Measurements from ENCODE around the gene CNTNAP4. TPM values are rescaled to one million over a fixed set of nuclear protein-coding genes. Genes with fewer than 3 reads are reported as not detected.

The CNTNAP4 gene
- total RNA-seq, 2 donors from 2014 or later = not detected

DNA sequence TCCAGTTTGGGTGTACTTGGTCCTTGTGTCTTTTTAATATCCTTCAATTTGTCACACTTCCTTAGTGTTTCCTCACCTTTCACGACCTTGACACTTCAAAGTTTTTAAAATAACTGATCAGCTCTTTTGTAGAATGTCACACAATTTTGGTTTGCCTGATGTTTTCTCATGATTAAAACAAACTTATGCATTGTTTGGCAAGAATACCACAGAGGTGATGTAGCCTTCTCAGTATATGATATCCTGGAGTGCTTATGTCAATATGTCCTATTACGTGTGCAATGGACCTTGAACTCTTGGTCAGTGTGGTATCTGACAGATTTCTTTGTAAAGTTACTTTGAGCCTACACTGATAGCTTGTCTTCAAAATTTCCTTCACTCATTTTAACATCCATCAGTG lies 297.4 kb downstream of the CNTNAP4 start:
- Histone ChIP-seq H3K27me3 (no peaks in the 10 kb centered on the region), H3K36me3 (no peaks in the 10 kb centered on the region)
- TF ChIP-seq, protein P1, sequence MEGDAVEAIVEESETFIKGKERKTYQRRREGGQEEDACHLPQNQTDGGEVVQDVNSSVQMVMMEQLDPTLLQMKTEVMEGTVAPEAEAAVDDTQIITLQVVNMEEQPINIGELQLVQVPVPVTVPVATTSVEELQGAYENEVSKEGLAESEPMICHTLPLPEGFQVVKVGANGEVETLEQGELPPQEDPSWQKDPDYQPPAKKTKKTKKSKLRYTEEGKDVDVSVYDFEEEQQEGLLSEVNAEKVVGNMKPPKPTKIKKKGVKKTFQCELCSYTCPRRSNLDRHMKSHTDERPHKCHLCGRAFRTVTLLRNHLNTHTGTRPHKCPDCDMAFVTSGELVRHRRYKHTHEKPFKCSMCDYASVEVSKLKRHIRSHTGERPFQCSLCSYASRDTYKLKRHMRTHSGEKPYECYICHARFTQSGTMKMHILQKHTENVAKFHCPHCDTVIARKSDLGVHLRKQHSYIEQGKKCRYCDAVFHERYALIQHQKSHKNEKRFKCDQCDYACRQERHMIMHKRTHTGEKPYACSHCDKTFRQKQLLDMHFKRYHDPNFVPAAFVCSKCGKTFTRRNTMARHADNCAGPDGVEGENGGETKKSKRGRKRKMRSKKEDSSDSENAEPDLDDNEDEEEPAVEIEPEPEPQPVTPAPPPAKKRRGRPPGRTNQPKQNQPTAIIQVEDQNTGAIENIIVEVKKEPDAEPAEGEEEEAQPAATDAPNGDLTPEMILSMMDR (IDR thresholded peaks at IDR 0.05) = no peak

DNA sequence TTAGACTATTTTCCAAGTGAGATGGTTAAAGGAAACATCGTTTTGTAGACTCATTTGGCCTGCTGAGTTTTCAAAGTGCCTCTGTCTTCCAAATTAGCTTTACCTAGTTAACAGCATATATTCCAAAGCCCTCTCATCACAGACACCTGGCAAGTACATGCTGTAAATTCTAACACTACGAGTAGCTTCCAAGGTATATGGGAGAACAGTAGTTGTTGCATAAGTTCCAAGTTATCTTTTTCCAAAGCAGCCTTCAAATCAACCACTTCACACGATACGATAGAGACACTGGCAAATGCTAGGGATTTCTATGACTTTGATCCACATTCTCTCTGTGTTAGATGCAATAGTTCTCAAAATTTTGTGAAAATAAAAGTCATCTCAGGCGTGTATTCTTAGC lies 299.3 kb downstream of the CNTNAP4 start:
- H3K27me3 ChIP-seq = no peaks in the 10 kb centered on the region
- no peaks in the 10 kb centered on the region for H3K4me1 ChIP-seq
- H3K9me3 ChIP-seq = no peaks in the 10 kb centered on the region
- H3K4me3 ChIP-seq = no peak overlapping the region
- TF ChIP-seq, protein P1 (IDR thresholded peaks at IDR 0.05) = no peak
- H3K36me3 ChIP-seq = no peaks in the 10 kb centered on the region
- H3K27ac ChIP-seq = no peak overlapping the region
- DNase-seq (ENCODE audit: low spot score) = no peak

More for the DNA sequence above, 297.4 kb downstream of the CNTNAP4 start:
- H3K4me3 ChIP-seq = no peak overlapping the region
- no peak for DNase-seq (ENCODE audit: low spot score)
- no peaks in the 10 kb centered on the region for H3K4me1 ChIP-seq
- no peak overlapping the region for H3K27ac ChIP-seq
- no peaks in the 10 kb centered on the region for H3K9me3 ChIP-seq

DNA sequence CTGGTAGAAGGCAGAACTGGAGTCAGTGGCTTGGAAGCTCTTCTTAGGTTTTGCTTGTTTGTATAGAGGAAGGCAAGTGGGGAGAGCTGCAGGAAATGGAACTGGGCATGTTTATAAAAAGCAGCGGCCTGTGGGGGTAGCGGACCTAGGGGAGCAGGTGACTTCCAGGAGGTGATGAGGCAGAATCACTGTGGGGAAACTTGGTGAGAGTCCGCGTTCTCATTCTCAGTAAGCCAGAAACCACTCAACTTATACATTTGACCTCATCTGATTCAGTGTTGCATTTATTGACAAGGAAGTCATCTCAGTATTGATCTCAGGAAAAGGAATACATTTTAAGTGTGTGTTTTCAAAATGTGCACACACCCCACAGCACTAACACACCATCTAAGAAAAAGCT lies 299.8 kb downstream of the CNTNAP4 start:
- Histone ChIP-seq H3K36me3 (no peaks in the 10 kb centered on the region), H3K4me1 (no peaks in the 10 kb centered on the region), H3K27ac (no peak overlapping the region), H3K9me3 (no peaks in the 10 kb centered on the region), H3K4me3 (no peak overlapping the region), H3K27me3 (no peaks in the 10 kb centered on the region)
- TF ChIP-seq, protein P1 (IDR thresholded peaks at IDR 0.05) = no peak
- DNase-seq (ENCODE audit: low spot score) = no peak

- Histone ChIP-seq H3K9me3 (no peaks in the 10 kb centered on the region), H3K27me3 (no peaks in the 10 kb centered on the region), H3K27ac (no peak overlapping the region), H3K4me1 (peaks cover 0 to 9% of the 10 kb centered on the region in 2 donors), H3K4me3 (no peak overlapping the region), H3K36me3 (no peaks in the 10 kb centered on the region)
- no peak for DNase-seq (ENCODE audit: low spot score)
- TF ChIP-seq, protein P1 (IDR thresholded peaks at IDR 0.05) = no peak
Measured at GRCh38 chr16:76579277-76579922, 302.2 kb downstream of the CNTNAP4 start.

DNA sequence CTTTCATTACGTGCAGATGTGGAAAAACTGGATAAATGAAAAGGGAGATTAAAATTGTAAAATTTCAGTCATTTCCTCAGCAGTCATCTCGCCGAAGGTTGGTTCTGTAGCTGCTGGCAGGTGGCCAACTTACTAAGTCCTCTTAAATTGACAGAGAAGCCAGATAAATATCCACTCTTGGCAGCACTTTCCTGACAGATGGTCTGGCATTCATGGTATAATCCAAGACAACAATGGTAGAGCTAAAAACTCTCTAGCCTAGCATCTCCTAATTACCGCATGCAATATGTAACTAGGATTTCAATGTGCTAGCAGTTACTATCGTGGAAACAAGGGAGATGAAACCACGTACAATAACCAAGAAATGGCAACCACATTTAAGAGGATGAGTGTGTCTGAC lies 306.3 kb downstream of the CNTNAP4 start:
- Histone ChIP-seq H3K4me3 (no peak overlapping the region), H3K27ac (no peak overlapping the region), H3K4me1 (peaks cover 0 to 9% of the 10 kb centered on the region in 2 donors), H3K27me3 (no peaks in the 10 kb centered on the region), H3K9me3 (no peaks in the 10 kb centered on the region), H3K36me3 (no peaks in the 10 kb centered on the region)
- no peak for DNase-seq (ENCODE audit: low spot score)
- TF ChIP-seq, protein P1 (IDR thresholded peaks at IDR 0.05) = no peak

DNA sequence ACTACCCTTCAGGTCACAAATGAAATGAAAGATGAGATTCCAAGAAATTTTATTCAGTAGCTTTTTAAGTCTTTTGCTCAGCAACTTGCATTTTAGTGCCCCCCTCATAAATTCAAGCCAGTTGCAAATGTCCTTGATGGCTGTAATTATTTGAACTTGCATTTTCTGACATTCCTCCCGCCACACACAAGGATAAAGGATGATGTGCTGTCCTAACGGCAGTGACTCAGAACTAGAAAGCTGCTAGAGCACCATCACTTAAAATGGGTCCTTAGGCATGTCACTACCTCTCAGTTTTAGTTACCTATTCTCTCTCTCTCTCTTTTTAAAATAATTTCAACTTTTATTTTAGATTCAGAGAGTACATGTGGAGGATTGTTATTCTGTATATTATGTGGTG lies 306.7 kb downstream of the CNTNAP4 start:
- no peak overlapping the region for H3K27ac ChIP-seq
- peaks cover 0 to 9% of the 10 kb centered on the region in 2 donors for H3K4me1 ChIP-seq
- no peaks in the 10 kb centered on the region for H3K36me3 ChIP-seq
- no peaks in the 10 kb centered on the region for H3K27me3 ChIP-seq
- H3K4me3 ChIP-seq = no peak overlapping the region
- DNase-seq (ENCODE audit: low spot score) = no peak
- TF ChIP-seq, protein P1 (IDR thresholded peaks at IDR 0.05) = no peak
- no peaks in the 10 kb centered on the region for H3K9me3 ChIP-seq

Data from right atrium auricular region (tissue), 2 donors.